ENCODE data around the gene TRMT11.

GRCh38 chr6:126030045-126030444, 43.7 kb downstream of the TRMT11 start:
- TF ChIP-seq CTCF (IDR thresholded peaks at IDR 0.05) (no peak), EP300 (IDR thresholded peaks at IDR 0.05) (no peak), POLR2AphosphoS5 (IDR thresholded peaks at IDR 0.05) (no peak)
